ENCODE measurements around the gene IGFBP2. TPM values are rescaled to one million over a fixed set of nuclear protein-coding genes. Genes with fewer than 3 reads are reported as not detected.

IGFBP2 gene
- total and polyA plus RNA-seq, 2 of the 4 experiments (the other 2 are of a cell fraction): 33.5 to 236 TPM

- DNase-seq: no peak
- H3K23ac ChIP-seq (ENCODE audit: low read depth, low read length): no peak overlapping the region
- TF ChIP-seq POLR2A (IDR thresholded peaks at IDR 0.05; ENCODE audit: low read depth, low read length): no peak
- TF ChIP-seq SMC3 (IDR thresholded peaks at IDR 0.05; ENCODE audit: low read depth, low read length): no peak
- no peak for TF ChIP-seq CEBPB (IDR thresholded peaks at IDR 0.05; ENCODE audit: low read depth, low read length)
- TF ChIP-seq RAD21 (IDR thresholded peaks at IDR 0.05; ENCODE audit: low read length): no peak
- TF ChIP-seq BHLHE40 (IDR thresholded peaks at IDR 0.05; ENCODE audit: low read depth, low read length): no peak
- TF ChIP-seq CTCF (conservative IDR thresholded peaks at IDR 0.05; ENCODE audit: low read depth, low read length): no peak
- TF ChIP-seq FOS (IDR thresholded peaks at IDR 0.05; ENCODE audit: low read depth, low read length): no peak
- no peak for TF ChIP-seq MAFK (IDR thresholded peaks at IDR 0.05; ENCODE audit: low read depth, low read length)
- no peak for TF ChIP-seq MAZ (IDR thresholded peaks at IDR 0.05; ENCODE audit: borderline replicate concordance, low read depth, low read length)
- TF ChIP-seq, protein P1, sequence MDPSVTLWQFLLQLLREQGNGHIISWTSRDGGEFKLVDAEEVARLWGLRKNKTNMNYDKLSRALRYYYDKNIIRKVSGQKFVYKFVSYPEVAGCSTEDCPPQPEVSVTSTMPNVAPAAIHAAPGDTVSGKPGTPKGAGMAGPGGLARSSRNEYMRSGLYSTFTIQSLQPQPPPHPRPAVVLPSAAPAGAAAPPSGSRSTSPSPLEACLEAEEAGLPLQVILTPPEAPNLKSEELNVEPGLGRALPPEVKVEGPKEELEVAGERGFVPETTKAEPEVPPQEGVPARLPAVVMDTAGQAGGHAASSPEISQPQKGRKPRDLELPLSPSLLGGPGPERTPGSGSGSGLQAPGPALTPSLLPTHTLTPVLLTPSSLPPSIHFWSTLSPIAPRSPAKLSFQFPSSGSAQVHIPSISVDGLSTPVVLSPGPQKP (IDR thresholded peaks at IDR 0.05; ENCODE audit: borderline replicate concordance, low read depth, low read length): no peak
- TF ChIP-seq RFX5 (IDR thresholded peaks at IDR 0.05; ENCODE audit: low read depth, low read length): no peak
- TF ChIP-seq NFE2L2 (IDR thresholded peaks at IDR 0.05; ENCODE audit: low read depth, low read length): no peak
- TF ChIP-seq CHD1 (IDR thresholded peaks at IDR 0.05; ENCODE audit: low read depth, low read length): no peak
- no peak for TF ChIP-seq RCOR1 (IDR thresholded peaks at IDR 0.05; ENCODE audit: insufficient replicate concordance, low read length)
- TF ChIP-seq, protein P2, sequence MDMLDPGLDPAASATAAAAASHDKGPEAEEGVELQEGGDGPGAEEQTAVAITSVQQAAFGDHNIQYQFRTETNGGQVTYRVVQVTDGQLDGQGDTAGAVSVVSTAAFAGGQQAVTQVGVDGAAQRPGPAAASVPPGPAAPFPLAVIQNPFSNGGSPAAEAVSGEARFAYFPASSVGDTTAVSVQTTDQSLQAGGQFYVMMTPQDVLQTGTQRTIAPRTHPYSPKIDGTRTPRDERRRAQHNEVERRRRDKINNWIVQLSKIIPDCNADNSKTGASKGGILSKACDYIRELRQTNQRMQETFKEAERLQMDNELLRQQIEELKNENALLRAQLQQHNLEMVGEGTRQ (IDR thresholded peaks at IDR 0.05; ENCODE audit: low read depth, low read length): no peak
- no peak for TF ChIP-seq MXI1 (IDR thresholded peaks at IDR 0.05; ENCODE audit: borderline replicate concordance, low read depth, low read length)
- H3K4me1 ChIP-seq (ENCODE audit: control insufficient read depth, insufficient read depth, low read length): no peaks in the 10 kb centered on the region; the same call in 1 of the 2 replicates
- H2AFZ ChIP-seq (replicated peaks; ENCODE audit: low read length, poor library complexity): no peak overlapping the region
- H3K9ac ChIP-seq (ENCODE audit: low read depth, low read length): no peak overlapping the region
- no peak overlapping the region for H3K27ac ChIP-seq (ENCODE audit: insufficient read depth, low read length)
- intact Hi-C loops (cut with micrococcal nuclease): loop anchor here (5.0 to 10.0 kb wide), 2 partner anchors 443 to 630 kb away; no protein-coding TSS in a partner anchor
- no peak overlapping the region for H3K18ac ChIP-seq (ENCODE audit: low read depth, low read length)
- CTCF ChIA-PET: interaction anchor here (10.0 kb wide), 1 partner anchor 147 kb away, joined by 88 read pairs; no protein-coding TSS in a partner anchor
- no peak overlapping the region for H2BK120ac ChIP-seq (ENCODE audit: low read depth, low read length)
- WGBS, 2 experiments (ENCODE audit: extremely low coverage in 2 of 2, insufficient read length in 1 of 2): 40% methylated on average over 3 of the region's 7 CpGs; no CpG with 5 or more reads in 1 of the 2 experiments
- ATAC-seq (ENCODE audit: low read depth): no peak
- in situ Hi-C loops (cut with MboI; ENCODE audit: low sequenced_read_pairs): loop anchor here (5.0 to 10.0 kb wide), 2 partner anchors 148 to 440 kb away; no protein-coding TSS in a partner anchor
- H2AK9ac ChIP-seq (replicated peaks; ENCODE audit: low read depth, low read length, poor library complexity): no peak overlapping the region
- H4K91ac ChIP-seq (ENCODE audit: insufficient read depth, low read depth, low read length): no peak overlapping the region
- dilution Hi-C loops (cut with HindIII; ENCODE audit: low sequenced_read_pairs, unreplicated experiment): loop anchor here (25.0 kb wide), 1 partner anchor 153 kb away; no protein-coding TSS in a partner anchor
- H3K14ac ChIP-seq (replicated peaks; ENCODE audit: low read depth, low read length): no peak overlapping the region
- H4K20me1 ChIP-seq (ENCODE audit: insufficient read depth, low read length): peaks cover 5% of the 10 kb centered on the region; the same call in 1 of the 2 replicates
- POLR2A ChIA-PET (ENCODE audit: unreplicated experiment): no interaction called here
- no TSS peak for BruUV-seq (replicated peaks)
- no peak overlapping the region for H4K5ac ChIP-seq (ENCODE audit: low read depth, low read length)
- no peak overlapping the region for H3K56ac ChIP-seq (ENCODE audit: extremely low read depth, insufficient read depth, low read length)
- H3K4me3 ChIP-seq (ENCODE audit: insufficient read depth, low read depth, low read length): no peak overlapping the region
- no peaks in the 10 kb centered on the region for H3K27me3 ChIP-seq (ENCODE audit: control insufficient read depth, insufficient read depth, low read length)
- no peaks in the 10 kb centered on the region for H3K9me1 ChIP-seq (ENCODE audit: insufficient read depth, low read length)
- peaks cover 2% of the 10 kb centered on the region; the same call in 1 of the 2 replicates for H3K36me3 ChIP-seq (ENCODE audit: control insufficient read depth, insufficient read depth, low read length)
- no peaks in the 10 kb centered on the region for H3K79me1 ChIP-seq (ENCODE audit: low read depth in 1 of 2, low read length in 2 of 2)
- no peak overlapping the region for H2BK15ac ChIP-seq (ENCODE audit: low read depth, low read length)
- H4K8ac ChIP-seq (ENCODE audit: low read depth in 2 of 2, low read length in 2 of 2): no peak overlapping the region
- H3K4me2 ChIP-seq (ENCODE audit: low read depth, low read length): no peak overlapping the region
- H2BK5ac ChIP-seq (ENCODE audit: low read depth, low read length, poor library complexity, severe bottlenecking): no peak overlapping the region
- H3K4ac ChIP-seq (ENCODE audit: low read depth, low read length): no peak overlapping the region
- H2AK5ac ChIP-seq (ENCODE audit: low read depth, low read length): no peak overlapping the region
- H3K9me3 ChIP-seq (ENCODE audit: control insufficient read depth, insufficient read depth, low read length): no peaks in the 10 kb centered on the region
- no peak overlapping the region for H2BK20ac ChIP-seq (ENCODE audit: low read depth, low read length)
Measured at GRCh38 chr2:216665242-216665641, 32.0 kb downstream of the IGFBP2 start.
